ENCODE measurements around the gene ARID5B. TPM values are rescaled to one million over a fixed set of nuclear protein-coding genes. Genes with fewer than 3 reads are reported as not detected.

The ARID5B gene
- total and polyA plus RNA-seq, 2 donors (not counting 1 experiment from before 2014, with no cell fraction given): 118 to 145 TPM

DNA sequence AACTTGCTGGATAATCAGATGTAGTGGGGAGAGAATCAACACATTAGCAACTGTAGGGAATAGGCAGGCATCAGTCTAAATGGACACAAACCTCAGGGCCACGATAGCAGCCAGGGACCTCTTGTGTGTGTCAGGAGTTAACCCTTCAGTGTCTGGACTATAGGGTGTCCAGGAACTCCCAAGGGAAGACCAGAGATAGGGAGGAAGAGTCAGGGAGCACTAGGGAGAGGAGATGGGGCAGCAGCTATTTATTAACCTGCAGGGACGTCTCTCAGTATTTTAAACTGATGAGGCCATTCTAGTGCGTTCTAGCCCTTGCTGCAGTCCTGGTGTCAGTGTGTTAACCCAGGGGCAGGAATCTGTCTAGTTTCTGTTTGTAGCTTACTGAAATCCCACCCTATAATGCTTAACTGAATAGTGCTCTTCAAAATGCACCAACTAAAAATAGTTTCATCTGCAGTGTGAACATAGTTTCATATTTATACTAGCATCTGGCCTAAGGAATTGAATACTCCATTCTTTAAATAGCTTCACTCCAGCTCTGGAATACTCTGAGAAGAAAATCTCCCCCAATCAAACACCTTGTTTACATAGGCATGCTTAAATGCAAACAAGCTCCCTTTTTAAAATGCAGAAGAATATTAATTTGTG, 62.7 kb downstream of the ARID5B start:
- Histone ChIP-seq H3K4me3 (replicated peaks in 1 of 4; ENCODE audit: control extremely low read depth in 1 of 4, insufficient read depth in 1 of 4, low read depth in 3 of 4, low read length in 4 of 4) (no peak overlapping the region), H3K4me2 (ENCODE audit: extremely low read depth, insufficient read depth, low read length) (peak overlapping the region; percentile 62), H3K27me3 (ENCODE audit: control insufficient read depth, insufficient read depth, low read length) (no peaks in the 10 kb centered on the region), H2AFZ (ENCODE audit: low read length) (no peak overlapping the region), H3K9ac (ENCODE audit: insufficient read depth, low read length) (no peak overlapping the region), H3K36me3 (ENCODE audit: control insufficient read depth, insufficient read depth, low read length) (peaks cover 4% of the 10 kb centered on the region), H3K9me3 (ENCODE audit: control insufficient read depth, insufficient read depth, low read depth, low read length) (no peaks in the 10 kb centered on the region), H3K4me1 (ENCODE audit: control insufficient read depth, extremely low read depth, insufficient read depth, low read length) (peaks cover 5% of the 10 kb centered on the region), H3K27ac (ENCODE audit: insufficient read depth, low read length) (peak overlapping the region; percentile 43), H4K20me1 (ENCODE audit: control insufficient read depth, extremely low read depth, insufficient read depth, low read length) (no peaks in the 10 kb centered on the region), H3K79me2 (ENCODE audit: control insufficient read depth, insufficient read depth, low read length) (peaks cover 23% of the 10 kb centered on the region)
- TF ChIP-seq EZH2 (IDR thresholded peaks at IDR 0.05; ENCODE audit: low read length, missing control alignments) (no peak), CTCF (conservative IDR thresholded peaks at IDR 0.05 in 1 of 2, IDR thresholded peaks at IDR 0.05 in 1 of 2; ENCODE audit: low read depth in 1 of 2, low read length in 2 of 2) (no peak)
- DNase-seq (ENCODE audit: low read depth in 2 of 2): peak in 1 of 2 donors; percentile 15

DNA sequence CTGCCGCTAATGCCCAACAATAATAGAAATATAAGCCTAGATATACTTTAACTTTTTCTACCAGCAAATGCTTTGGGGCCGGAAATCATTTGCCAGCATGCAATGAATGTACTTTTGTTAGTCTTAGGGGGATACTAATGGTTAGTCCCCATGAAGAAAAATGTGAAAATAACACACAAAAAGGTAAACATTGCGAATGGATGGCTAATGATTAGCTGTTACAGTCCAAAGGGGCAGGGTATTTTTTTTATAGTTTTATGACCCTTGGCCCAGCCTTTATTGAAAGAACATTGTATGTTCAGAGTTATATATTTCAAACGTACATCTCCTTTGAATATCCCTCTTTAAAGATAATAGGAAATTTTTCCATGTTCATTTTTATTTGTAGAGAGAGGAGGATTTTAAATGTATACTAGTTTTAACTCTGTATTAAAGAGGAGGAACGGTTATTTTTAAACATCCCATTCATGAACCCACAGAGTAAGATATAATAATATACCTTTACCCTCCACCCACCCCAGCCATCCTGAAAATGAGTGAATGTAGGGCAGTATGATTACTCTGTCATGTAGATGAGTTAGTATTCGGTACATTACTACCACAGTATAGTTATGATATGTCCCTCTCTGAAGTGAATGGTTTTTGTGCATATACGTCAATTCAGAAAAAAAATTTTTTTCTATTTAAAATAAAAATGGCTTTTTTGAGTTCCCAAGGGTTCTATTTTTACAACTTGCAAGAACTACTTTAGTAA, 63.6 kb downstream of the ARID5B start:
- H3K4me3 ChIP-seq (replicated peaks in 1 of 4; ENCODE audit: control extremely low read depth in 1 of 4, insufficient read depth in 1 of 4, low read depth in 3 of 4, low read length in 4 of 4): no peak overlapping the region
- H3K27me3 ChIP-seq (ENCODE audit: control insufficient read depth, insufficient read depth, low read length): no peaks in the 10 kb centered on the region
- H3K9me3 ChIP-seq (ENCODE audit: control insufficient read depth, insufficient read depth, low read depth, low read length): no peaks in the 10 kb centered on the region
- no peak overlapping the region for H3K4me2 ChIP-seq (ENCODE audit: extremely low read depth, insufficient read depth, low read length)
- H3K36me3 ChIP-seq (ENCODE audit: control insufficient read depth, insufficient read depth, low read length): peaks cover 2% of the 10 kb centered on the region
- no peak overlapping the region for H2AFZ ChIP-seq (ENCODE audit: low read length)
- H3K9ac ChIP-seq (ENCODE audit: insufficient read depth, low read length): no peak overlapping the region
- TF ChIP-seq CTCF (conservative IDR thresholded peaks at IDR 0.05 in 1 of 2, IDR thresholded peaks at IDR 0.05 in 1 of 2; ENCODE audit: low read depth in 1 of 2, low read length in 2 of 2) (no peak), EZH2 (IDR thresholded peaks at IDR 0.05; ENCODE audit: low read length, missing control alignments) (no peak)
- no peaks in the 10 kb centered on the region for H4K20me1 ChIP-seq (ENCODE audit: control insufficient read depth, extremely low read depth, insufficient read depth, low read length)
- H3K79me2 ChIP-seq (ENCODE audit: control insufficient read depth, insufficient read depth, low read length): peaks cover 21% of the 10 kb centered on the region
- no peak overlapping the region for H3K27ac ChIP-seq (ENCODE audit: insufficient read depth, low read length)
- DNase-seq (ENCODE audit: low read depth in 2 of 2): no peak
- H3K4me1 ChIP-seq (ENCODE audit: control insufficient read depth, extremely low read depth, insufficient read depth, low read length): peaks cover 5% of the 10 kb centered on the region

- H3K27me3 ChIP-seq (ENCODE audit: control insufficient read depth, insufficient read depth, low read length): no peaks in the 10 kb centered on the region
- no peak for TF ChIP-seq EZH2 (IDR thresholded peaks at IDR 0.05; ENCODE audit: low read length, missing control alignments)
- no peak for TF ChIP-seq CTCF (conservative IDR thresholded peaks at IDR 0.05 in 1 of 2, IDR thresholded peaks at IDR 0.05 in 1 of 2; ENCODE audit: low read depth in 1 of 2, low read length in 2 of 2)
- H4K20me1 ChIP-seq (ENCODE audit: control insufficient read depth, extremely low read depth, insufficient read depth, low read length): no peaks in the 10 kb centered on the region
- no peak overlapping the region for H3K27ac ChIP-seq (ENCODE audit: insufficient read depth, low read length)
- no peak overlapping the region for H3K4me3 ChIP-seq (replicated peaks in 1 of 4; ENCODE audit: control extremely low read depth in 1 of 4, insufficient read depth in 1 of 4, low read depth in 3 of 4, low read length in 4 of 4)
- no peaks in the 10 kb centered on the region for H3K9me3 ChIP-seq (ENCODE audit: control insufficient read depth, insufficient read depth, low read depth, low read length)
- peaks cover 2% of the 10 kb centered on the region for H3K36me3 ChIP-seq (ENCODE audit: control insufficient read depth, insufficient read depth, low read length)
- H2AFZ ChIP-seq (ENCODE audit: low read length): no peak overlapping the region
- DNase-seq (ENCODE audit: low read depth in 2 of 2): no peak
- no peak overlapping the region for H3K9ac ChIP-seq (ENCODE audit: insufficient read depth, low read length)
- peaks cover 19% of the 10 kb centered on the region for H3K79me2 ChIP-seq (ENCODE audit: control insufficient read depth, insufficient read depth, low read length)
- H3K4me1 ChIP-seq (ENCODE audit: control insufficient read depth, extremely low read depth, insufficient read depth, low read length): peaks cover 5% of the 10 kb centered on the region
- no peak overlapping the region for H3K4me2 ChIP-seq (ENCODE audit: extremely low read depth, insufficient read depth, low read length)
Measured at GRCh38 chr10:61965703-61966395, 64.3 kb downstream of the ARID5B start.

Data from fibroblast of lung (primary cell).